Small intestine (tissue), 7 donors: ENCODE results near the gene ALAS1. TPM values are rescaled to one million over a fixed set of nuclear protein-coding genes. Genes with fewer than 3 reads are reported as not detected.

Source experiments
- DNase-seq, 2 donors: peaks; one replicate each; pipeline versions ENCODE4 v3.0.0 to v3.0.0-alpha.2; 2013
- FAIRE-seq: peaks from 2 replicates; lab custom pipeline; 2012; peaks lifted over from hg19 to GRCh38; lab: Jason Lieb, UNC
- H3K27ac ChIP-seq, 3 donors: one replicate each; pipeline ENCODE4 v1.5.1; 2013; ENCODE audit warnings: low read length in 2 of 3, mild to moderate bottlenecking in 2 of 3, control low read depth in 1 of 3, inconsistent platforms in 1 of 3, low read depth in 1 of 3, moderate library complexity in 1 of 3
- H3K27me3 ChIP-seq, 3 donors: one replicate each; pipeline ENCODE4 v1.6.1; 2013; ENCODE audit warnings: low read length in 3 of 3, inconsistent platforms in 1 of 3; ENCODE audit not compliant: control insufficient read depth in 3 of 3, insufficient read depth in 3 of 3
- H3K36me3 ChIP-seq, 3 donors: one replicate each; pipeline ENCODE4 v1.6.1; 2013; ENCODE audit warnings: low read length in 3 of 3, inconsistent platforms in 1 of 3, low read depth in 1 of 3, mild to moderate bottlenecking in 1 of 3, moderate library complexity in 1 of 3; ENCODE audit not compliant: control insufficient read depth in 3 of 3, insufficient read depth in 2 of 3
- H3K4me1 ChIP-seq, 3 donors: one replicate each; pipeline ENCODE4 v1.6.1; 2013; ENCODE audit warnings: low read length in 2 of 3, inconsistent platforms in 1 of 3, low read depth in 1 of 3, mild to moderate bottlenecking in 1 of 3, moderate library complexity in 1 of 3; ENCODE audit not compliant: control insufficient read depth in 3 of 3, insufficient read depth in 2 of 3
- H3K4me3 ChIP-seq, 3 donors: one replicate each; pipeline ENCODE4 v1.5.1; 2013; ENCODE audit warnings: low read length in 3 of 3, control low read depth in 1 of 3, inconsistent platforms in 1 of 3, low read depth in 1 of 3, mild to moderate bottlenecking in 1 of 3, moderate library complexity in 1 of 3
- H3K9me3 ChIP-seq, 2 donors: one replicate each; pipeline ENCODE4 v1.6.1; 2013; ENCODE audit warnings: low read depth in 1 of 2, low read length in 1 of 2; ENCODE audit not compliant: control insufficient read depth in 2 of 2, insufficient read depth in 1 of 2
- WGBS, 3 donors: extraction: QIAGEN DNeasy Blood & Tissue Kit; methylation state at CpG; one replicate each; pipeline ENCODE4 v1.1.7; 2013; 5-methylcytosine and 5-hydroxymethylcytosine counted together
- polyA plus RNA-seq, 4 donors: library from polyadenylated mRNA; stranded (reverse) in 3 of 4; unstranded in 1 of 4; fragments of 200-250 nt in 3 of 4; fragments of 120-200 nt in 1 of 4; gene quantifications; one replicate each; pipeline versions ENCODE4 v1.2.1 to v1.2.3, GENCODE V29; 2013
- donor health status: healthy with polysubstance abuse.
- donor health status: control.
- donor health status: control.
- donor health status: Bipolar disorder and iron deficiency.
- donor health status: healthy.

The ALAS1 gene
- polyA plus RNA-seq, 4 donors = 40.9 to 99.7 (median 65.3) TPM

- H3K9me3 ChIP-seq = peaks cover 0 to 4% of the 10 kb centered on the region in 2 donors
- peak overlapping the region in 1 of 3 donors; percentile 76 for H3K27ac ChIP-seq
- peak; percentile 42 to 46 for DNase-seq
- H3K4me3 ChIP-seq = peak overlapping the region in 1 of 3 donors; percentile 100
- WGBS, 3 donors = 83 to 100% (median 95%) methylated on average over 1 of the region's 1 CpG
- H3K36me3 ChIP-seq = peaks cover 0 to 13% (median 2%) of the 10 kb centered on the region in 3 donors
- peaks cover 0 to 8% (median 0%) of the 10 kb centered on the region in 3 donors for H3K27me3 ChIP-seq
- no peak for FAIRE-seq
- peaks cover 0 to 32% (median 8%) of the 10 kb centered on the region in 3 donors for H3K4me1 ChIP-seq
Observed at GRCh38 chr3:52240059-52240885, 42.3 kb downstream of the ALAS1 start.

DNA sequence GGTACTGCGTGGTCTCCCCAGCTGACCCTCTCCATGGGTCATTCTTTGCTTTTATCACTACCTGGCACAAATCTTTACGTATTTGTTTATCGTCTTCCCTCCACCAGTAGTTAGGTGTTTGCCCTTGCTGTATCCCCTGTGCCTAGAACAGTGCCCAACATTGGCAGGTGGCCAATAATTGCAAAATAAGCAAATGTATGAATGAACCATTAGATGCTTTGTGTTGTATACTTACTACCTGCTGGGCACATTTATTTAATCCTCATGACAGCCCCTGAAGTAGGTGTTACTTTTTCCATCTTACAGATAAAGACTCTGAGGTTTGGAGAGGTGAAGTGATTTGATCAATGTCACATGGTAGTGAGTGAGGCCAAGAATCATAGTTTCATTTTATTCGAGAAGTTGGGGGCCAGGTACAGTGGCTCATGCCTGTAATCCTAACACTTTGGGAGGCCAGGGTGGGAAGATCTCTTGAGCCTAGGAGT is 43.0 kb downstream of the ALAS1 start:
- Histone ChIP-seq H3K27ac (peak overlapping the region in 1 of 3 donors; percentile 76), H3K4me3 (no peak overlapping the region), H3K27me3 (peaks cover 0 to 11% (median 0%) of the 10 kb centered on the region in 3 donors), H3K4me1 (peaks cover 0 to 33% (median 8%) of the 10 kb centered on the region in 3 donors), H3K9me3 (peaks cover 0 to 4% of the 10 kb centered on the region in 2 donors), H3K36me3 (peaks cover 0 to 10% (median 2%) of the 10 kb centered on the region in 3 donors)
- no peak for FAIRE-seq
- WGBS, 3 donors = 86 to 90% (median 88%) methylated on average over 4 of the region's 4 CpGs
- no peak for DNase-seq

DNA sequence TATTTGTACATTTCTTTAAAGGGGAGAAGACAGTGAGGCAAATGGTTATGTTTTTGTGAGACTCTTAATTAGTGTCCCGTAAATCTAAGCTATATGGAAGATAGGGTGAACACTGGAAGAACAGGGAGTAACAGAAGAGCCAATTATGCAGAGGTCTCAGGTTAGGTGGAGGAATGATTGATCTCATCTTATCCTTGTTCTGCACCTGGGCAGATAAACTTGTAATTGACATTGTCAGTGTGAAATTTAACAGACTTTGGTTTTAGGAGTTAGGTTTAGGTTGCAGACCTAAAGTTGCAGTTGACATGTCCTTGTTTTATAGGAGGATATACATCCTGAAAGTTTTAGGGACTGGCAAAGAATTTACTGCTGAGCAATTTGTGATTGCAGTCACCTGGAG is 44.1 kb downstream of the ALAS1 start:
- DNase-seq (no peak), FAIRE-seq (no peak)
- Histone ChIP-seq H3K27me3 (peaks cover 0 to 14% (median 0%) of the 10 kb centered on the region in 3 donors), H3K36me3 (peaks cover 0 to 9% (median 0%) of the 10 kb centered on the region in 3 donors), H3K4me3 (no peak overlapping the region), H3K9me3 (peaks cover 0 to 4% of the 10 kb centered on the region in 2 donors), H3K4me1 (peaks cover 0 to 32% (median 8%) of the 10 kb centered on the region in 3 donors), H3K27ac (no peak overlapping the region)
- WGBS, 3 donors = 64 to 81% (median 73%) methylated on average over 1 of the region's 1 CpG

DNA sequence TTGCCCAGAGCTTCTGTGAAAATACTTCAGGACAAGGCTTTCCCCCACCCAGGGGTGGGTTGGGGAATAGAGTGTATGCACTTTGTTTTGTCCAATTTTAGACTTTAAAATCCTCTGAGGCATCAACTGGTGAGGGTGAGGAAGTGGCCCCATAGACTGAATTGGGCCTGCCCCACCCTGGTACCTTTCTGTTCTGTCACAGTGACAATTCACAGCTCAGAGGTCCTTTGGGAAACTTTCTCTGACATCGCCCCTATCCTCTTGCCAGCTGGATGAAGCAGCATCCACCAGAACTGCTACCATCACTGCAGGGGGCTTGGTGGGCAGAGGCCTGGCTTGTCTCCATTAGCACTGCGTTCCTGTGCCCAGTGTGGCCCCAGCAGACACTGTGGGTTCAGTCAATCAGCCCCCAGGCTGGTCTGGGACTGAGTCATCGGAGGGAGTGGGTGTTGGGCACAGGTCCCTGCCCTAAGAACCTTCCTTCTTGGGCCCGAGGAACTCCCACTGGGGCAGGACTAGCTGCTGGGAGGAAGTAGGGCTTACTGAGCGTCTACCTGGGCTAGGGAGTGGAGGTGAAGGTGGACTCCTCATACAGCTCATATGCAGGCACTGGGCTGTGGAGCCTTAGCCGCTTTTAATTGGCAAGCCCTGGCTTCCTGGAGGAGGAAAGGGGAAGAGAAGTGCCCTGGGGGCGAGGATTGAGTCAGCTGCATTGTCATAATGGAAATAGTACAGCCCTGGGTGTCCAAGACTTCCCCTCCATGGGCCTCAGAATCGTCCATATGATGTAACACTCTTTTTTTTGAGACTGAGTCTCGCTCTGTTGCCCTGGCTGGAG is 46.0 kb downstream of the ALAS1 start:
- no peak for FAIRE-seq
- H3K36me3 ChIP-seq = peaks cover 0 to 19% (median 0%) of the 10 kb centered on the region in 3 donors
- H3K9me3 ChIP-seq = peaks cover 0 to 4% of the 10 kb centered on the region in 2 donors
- peaks cover 0 to 17% (median 0%) of the 10 kb centered on the region in 3 donors for H3K4me1 ChIP-seq
- WGBS, 3 donors = 69 to 73% (median 70%) methylated on average over 9 of the region's 9 CpGs
- H3K27me3 ChIP-seq = peaks cover 0 to 14% (median 0%) of the 10 kb centered on the region in 3 donors
- peak overlapping the region in 2 of 3 donors; percentile 15 to 91 for H3K27ac ChIP-seq
- no peak overlapping the region for H3K4me3 ChIP-seq
- DNase-seq = no peak

- Histone ChIP-seq H3K4me1 (peaks cover 0 to 7% (median 0%) of the 10 kb centered on the region in 3 donors), H3K4me3 (peak within 1 kb of the TSS; percentile 50 to 58 (median 52)), H3K27ac (peak within 1 kb of the TSS in 2 of 3 donors; percentile 72 to 91), H3K9me3 (peaks cover 0 to 4% of the 10 kb centered on the region in 2 donors), H3K36me3 (peaks cover 0 to 32% (median 0%) of the 10 kb centered on the region in 3 donors), H3K27me3 (peaks cover 0 to 14% (median 0%) of the 10 kb centered on the region in 3 donors)
- WGBS, 3 donors = 1 to 3% (median 2%) methylated on average over 67 to 98 of the region's 98 CpGs
- peak; percentile 42 to 81 for DNase-seq
- FAIRE-seq = no peak
Observed at GRCh38 chr3:52245322-52246263, 47.6 kb downstream of the ALAS1 start, which contains the start of gene PPM1M. Gene PPM1M (plus strand): TSS chr3:52245759. CDS start chr3:52245825, 66 bp downstream.

- Histone ChIP-seq H3K27me3 (peaks cover 0 to 14% (median 0%) of the 10 kb centered on the region in 3 donors), H3K36me3 (peaks cover 0 to 39% (median 1%) of the 10 kb centered on the region in 3 donors), H3K4me1 (peaks cover 0 to 7% (median 0%) of the 10 kb centered on the region in 3 donors), H3K27ac (peak overlapping the region in 2 of 3 donors; percentile 72 to 91), H3K9me3 (peaks cover 0 to 4% of the 10 kb centered on the region in 2 donors), H3K4me3 (peak overlapping the region in 2 of 3 donors; percentile 49 to 58)
- WGBS, 3 donors = 39 to 49% (median 39%) methylated on average over 8 of the region's 8 CpGs
- FAIRE-seq = no peak
- no peak for DNase-seq
Observed at GRCh38 chr3:52246264-52246620, 48.3 kb downstream of the ALAS1 start.

DNA sequence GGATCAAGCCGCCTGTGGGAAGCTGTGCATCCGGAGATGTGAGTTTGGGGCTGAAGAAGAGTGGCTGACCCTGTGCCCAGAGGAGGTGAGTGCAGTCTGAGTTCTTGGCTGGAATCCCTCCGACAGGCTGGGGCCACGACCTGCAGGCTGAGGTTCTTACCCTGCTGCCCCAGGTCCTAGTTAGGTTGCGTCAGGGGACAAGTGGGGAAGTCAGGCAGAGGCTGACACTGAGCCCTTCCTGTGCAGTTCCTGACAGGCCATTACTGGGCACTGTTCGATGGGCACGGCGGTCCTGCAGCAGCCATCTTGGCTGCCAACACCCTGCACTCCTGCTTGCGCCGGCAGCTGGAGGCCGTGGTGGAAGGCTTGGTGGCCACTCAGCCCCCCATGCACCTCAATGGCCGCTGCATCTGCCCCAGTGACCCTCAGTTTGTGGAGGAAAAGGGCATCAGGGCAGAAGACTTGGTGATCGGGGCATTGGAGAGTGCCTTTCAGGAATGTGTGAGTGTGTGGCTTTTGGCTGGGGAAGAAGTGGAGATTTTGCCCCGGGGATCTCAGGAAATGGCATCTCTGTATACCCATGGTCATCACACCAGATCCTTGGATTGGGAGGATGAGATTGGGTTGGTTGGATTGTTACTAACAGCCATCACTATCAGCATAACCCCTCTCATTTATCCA is 48.9 kb downstream of the ALAS1 start:
- Histone ChIP-seq H3K27ac (peak overlapping the region in 2 of 3 donors; percentile 18 to 72), H3K4me3 (no peak overlapping the region), H3K27me3 (peaks cover 0 to 14% (median 0%) of the 10 kb centered on the region in 3 donors), H3K36me3 (peaks cover 0 to 44% (median 3%) of the 10 kb centered on the region in 3 donors), H3K9me3 (peaks cover 0 to 4% of the 10 kb centered on the region in 2 donors), H3K4me1 (peaks cover 0 to 7% (median 0%) of the 10 kb centered on the region in 3 donors)
- DNase-seq = no peak
- no peak for FAIRE-seq
- WGBS, 3 donors = 77 to 85% (median 83%) methylated on average over 14 of the region's 14 CpGs
